Inferior parietal cortex (tissue), 1 donor: ENCODE results near the gene ALS2CL.

Experiments used
- DNase-seq: peaks from one replicate; pipeline ENCODE4 v3.0.0-alpha.2; 2016; ENCODE audit errors: extremely low spot score

Gene ALS2CL

GRCh38 chr3:46716461-46717441 lies 23.3 kb upstream of the ALS2CL start:
- no peak for DNase-seq

GRCh38 chr3:46715507-46716175 lies 22.2 kb upstream of the ALS2CL start:
- no peak for DNase-seq

- DNase-seq: no peak
These were observed 21.4 kb upstream of the ALS2CL start for GRCh38 chr3:46714728-46715506.

DNA sequence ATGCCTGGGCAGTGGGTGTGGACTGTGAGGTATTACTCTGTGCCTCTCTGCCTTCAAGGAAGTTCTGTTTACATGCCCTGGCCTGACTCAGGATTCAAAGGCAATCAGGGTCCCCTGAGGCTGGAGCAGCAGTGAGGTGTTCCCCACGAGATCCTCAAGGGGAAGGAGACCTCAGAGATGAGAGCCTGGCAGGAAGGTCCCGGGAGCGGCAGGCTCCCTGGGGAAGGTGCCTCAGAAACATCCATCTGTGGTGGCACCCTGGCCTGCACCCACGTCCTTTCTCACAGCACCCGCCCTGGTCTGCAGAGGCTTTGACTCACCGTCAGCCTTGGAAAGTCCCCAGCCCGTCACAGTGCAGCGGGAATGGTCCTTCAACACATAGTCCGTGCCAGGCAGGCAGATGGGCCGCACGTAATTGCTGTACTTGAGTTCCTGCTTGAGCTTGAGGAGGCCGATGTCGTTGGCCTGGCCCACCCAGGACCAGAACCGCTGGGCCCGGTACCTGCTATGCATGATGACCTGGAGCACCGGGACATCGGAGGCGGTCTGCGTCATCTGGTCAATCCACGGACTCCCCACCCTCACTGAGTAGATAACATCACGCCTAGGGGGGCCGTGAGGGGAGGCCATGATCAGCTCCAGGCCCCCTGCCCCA lies 20.5 kb upstream of the ALS2CL start:
- no peak for DNase-seq

DNA sequence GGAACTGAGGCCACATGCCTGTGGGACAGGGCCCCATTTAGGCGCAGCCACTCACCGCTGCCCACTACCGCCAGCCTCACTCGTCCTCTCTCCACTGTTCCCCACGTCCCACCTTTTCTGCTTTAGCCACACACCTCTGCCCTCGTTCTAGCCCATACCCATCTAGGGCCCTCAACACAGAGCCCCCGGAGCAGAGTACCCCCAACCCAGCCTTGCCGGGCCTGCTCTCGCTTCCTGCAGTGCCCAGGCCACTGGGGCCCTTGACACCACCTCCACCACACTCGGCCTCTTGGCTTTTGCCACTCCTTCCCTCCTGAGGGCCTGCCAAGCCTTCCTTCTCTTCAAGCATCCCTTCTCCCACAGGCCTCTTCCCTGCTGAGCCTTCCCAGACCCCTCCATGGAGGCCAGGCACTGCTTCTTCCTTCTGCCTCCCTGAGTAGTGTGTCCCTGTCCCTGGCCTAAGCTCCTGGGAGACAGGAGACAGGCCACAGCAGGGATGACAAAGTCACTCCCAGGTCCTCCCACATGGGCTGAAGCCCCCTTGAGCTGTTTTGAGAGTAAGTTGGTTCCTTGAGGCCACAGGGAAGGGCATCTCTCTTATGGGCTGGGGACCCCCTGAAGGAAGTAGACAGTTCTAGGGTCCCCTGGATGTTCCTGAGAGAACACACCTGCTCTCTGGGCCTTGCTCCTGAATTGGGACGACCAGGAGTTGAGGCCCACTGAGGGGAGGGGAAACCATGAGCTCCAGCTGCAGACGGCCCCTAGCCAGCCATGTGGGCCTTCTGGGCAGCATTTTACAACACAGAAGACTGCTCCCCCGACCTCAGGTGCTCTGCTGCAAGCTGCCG lies 19.8 kb upstream of the ALS2CL start:
- no peak for DNase-seq

DNA sequence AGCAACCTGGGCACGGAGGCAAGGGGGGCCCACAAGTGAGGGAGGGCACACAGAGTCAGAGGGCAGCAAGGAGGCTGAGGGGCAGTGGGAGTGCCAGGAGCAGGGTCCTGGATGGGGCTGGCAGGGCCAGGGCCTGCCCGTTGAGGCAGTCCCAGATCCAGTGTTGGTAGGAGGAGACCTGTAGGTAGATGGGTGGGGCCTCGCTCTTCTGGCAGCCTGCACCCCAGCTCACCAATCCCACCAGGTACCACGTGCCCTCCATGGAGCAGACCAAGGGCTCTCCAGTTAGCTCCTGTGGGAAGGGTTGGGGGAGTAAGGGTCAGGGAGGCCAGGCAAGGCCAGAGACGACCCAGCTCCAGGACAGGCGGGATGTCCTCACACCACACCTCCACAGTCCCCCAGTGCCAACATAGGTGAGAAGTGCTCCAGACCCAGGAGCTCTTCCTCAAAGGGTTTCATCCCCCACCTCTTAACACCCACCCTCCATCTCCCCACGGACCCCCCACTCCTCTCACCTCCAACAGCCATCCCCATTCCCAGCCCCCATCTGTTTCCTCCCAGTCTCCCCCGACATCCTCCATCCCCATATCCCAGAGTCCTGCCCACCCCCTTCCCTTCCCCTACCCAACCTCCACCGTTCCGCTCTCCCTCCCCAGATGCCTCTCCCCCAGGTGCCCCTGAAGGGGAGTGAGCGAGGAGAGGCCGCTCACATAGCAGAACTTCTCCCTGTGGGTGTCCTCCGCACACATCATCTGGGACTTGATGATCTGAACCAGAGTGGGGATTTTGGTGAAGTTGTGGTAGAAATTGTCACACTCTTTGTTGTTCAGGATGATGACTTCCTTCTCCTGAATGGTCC lies 18.9 kb upstream of the ALS2CL start:
- no peak for DNase-seq

DNA sequence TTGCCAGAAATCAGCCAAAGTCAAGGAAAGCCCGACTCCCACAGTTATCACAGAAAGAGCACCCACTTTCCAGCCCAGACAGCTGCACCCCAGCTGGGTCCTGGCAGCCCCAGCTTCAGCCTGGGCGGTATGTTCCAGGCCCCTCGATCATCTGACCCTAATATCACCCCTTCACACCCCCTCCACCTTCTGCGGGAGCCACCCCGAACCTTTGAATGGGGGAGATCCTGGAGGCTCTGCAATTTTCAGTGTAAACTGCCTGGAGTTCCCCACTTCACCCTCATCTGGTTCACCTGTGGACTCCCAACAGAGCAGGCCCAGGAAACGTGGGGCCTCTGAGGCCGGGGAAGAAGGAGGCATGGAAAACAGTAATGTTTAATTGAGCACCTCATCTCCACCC lies 18.3 kb upstream of the ALS2CL start:
- DNase-seq: no peak

DNA sequence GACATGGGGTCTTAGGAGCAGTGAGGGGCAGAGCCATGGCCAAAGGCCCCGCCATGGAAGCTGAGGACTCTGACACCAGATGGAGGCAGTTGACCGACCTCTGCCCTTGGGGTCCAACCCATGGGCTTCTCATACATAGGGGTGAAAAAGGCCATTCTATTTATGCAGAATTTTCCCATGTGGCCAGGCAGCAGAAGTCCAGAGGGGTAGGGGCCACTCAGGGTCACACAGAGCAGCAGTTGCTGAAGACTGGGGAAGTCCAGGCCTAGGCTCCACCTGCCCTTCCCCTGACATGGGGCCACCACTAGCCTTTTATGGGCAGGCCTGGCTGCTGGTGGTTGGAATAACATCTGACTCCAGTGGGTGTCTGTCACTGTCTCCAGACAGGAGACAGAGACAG lies 17.8 kb upstream of the ALS2CL start:
- DNase-seq: no peak

GRCh38 chr3:46710671-46711295 lies 17.3 kb upstream of the ALS2CL start:
- DNase-seq: no peak

GRCh38 chr3:46710229-46710628 lies 16.8 kb upstream of the ALS2CL start:
- no peak for DNase-seq

- DNase-seq: no peak
These were observed 16.2 kb upstream of the ALS2CL start for GRCh38 chr3:46709721-46710120.

DNA sequence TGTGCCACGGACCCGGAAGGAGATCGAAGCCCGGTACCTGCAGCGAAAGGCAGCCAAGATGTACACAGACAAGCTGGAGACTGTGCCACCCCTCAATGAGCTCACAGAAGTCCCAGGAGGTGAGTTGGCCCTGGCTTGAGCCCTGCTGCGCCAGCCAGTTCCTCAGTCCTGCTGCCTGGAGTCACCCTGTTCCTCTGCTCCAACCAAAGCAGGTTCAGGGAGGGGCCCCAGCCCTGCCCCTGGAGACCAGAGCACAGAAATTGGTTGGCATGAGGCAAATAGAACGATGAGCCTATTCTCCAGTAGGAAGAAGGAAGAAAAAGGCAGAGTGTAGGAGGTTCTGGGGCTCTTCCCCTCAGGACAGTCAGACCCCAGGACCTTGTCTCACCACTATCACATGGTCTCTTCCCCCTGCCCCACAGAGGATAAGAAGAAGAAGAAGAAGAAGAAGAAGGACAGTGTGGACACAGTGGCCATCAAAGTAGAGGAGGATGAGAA lies 15.7 kb upstream of the ALS2CL start:
- DNase-seq: no peak

DNA sequence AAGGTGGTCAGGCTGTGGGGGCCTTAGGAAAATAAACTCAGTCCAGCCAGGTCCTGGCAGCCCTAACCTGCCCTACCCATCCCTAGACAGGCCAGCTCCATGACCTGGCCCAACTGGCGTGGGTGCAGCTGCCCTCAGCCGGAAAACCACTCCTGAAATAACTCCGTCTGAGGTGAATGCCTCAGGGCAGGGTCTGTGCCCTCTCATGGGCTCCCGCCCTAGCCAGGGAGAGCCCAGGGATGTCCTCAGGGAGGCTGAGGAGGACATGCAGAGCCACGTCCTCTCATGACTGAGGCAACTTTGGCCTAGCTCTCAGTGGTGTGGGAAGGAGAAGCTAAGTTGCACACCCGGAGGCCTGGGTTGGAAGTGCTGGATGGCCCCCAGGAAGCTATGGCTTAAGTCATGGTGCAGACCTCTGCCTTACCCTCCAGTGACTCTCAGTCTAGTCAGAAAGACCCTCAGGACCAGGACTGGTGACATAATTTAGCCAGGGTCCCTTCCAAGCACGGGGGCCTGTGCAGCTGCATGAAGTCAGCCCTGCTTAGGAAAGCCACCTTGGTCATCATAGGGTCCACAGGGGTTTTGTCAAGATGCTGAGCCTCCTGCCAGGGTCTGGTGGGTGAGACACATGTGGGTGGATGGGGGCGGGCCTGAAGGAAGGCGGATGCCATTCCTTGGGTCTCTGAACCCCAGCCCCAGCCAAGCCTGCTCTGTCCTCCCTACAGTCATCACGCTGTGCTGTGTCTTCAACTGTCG lies 15.1 kb upstream of the ALS2CL start:
- DNase-seq: no peak

DNA sequence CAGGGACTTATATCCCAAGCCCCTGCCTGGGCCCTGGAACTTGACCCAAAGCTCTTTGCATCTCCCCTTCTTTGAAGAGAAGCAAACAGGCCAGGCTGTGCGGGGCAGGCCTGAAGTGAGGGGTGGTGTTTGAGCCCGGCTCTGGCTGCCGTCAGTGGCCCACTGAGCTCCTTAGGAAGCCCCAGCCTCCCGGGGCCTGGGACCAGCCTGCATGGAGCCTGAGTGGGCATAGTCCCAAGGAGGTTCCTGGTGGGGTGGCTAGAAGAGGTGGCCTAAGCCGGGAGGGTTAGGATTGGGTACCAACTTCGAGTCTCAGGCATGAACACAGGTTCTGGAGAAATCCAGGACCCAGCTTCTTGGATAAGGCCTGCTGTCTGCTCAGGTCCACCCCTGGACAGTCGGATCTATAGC lies 14.1 kb upstream of the ALS2CL start:
- DNase-seq: no peak

- no peak for DNase-seq
These were observed 13.5 kb upstream of the ALS2CL start for GRCh38 chr3:46706771-46707582.

- DNase-seq: no peak
These were observed 12.5 kb upstream of the ALS2CL start for GRCh38 chr3:46705751-46706552.
